T-cell (primary cell): Measurements from ENCODE around the gene SNCG. TPM values are rescaled to one million over a fixed set of nuclear protein-coding genes. Genes with fewer than 3 reads are reported as not detected.

ENCODE experiments used
- ATAC-seq, 4 experiments: fragments of 200-7000 bp in 3 of 4; fragments of 150-1000 bp in 1 of 4; cut with Tn5 transposase; replicated peaks in 1 of 4; 1 replicate in 3 of 4; 2 replicates in 1 of 4; pipeline ENCODE4 v1.10.0; 2021; ENCODE audit warnings: moderate library complexity in 3 of 4, mild to moderate bottlenecking in 2 of 4, moderate number of reproducible peaks in 1 of 4
- CTCF ChIA-PET, 2 donors: fragments of 300-600 bp; sonication (Branson Sonifier 250); formaldehyde crosslinking; loops; one replicate each; lab custom pipeline; 2022; ENCODE audit warnings: antibody characterized with exemption in 2 of 2; lab: Charles Lee
- POLR2A ChIA-PET, 2 donors: fragments of 300-600 bp; sonication (Branson Sonifier 250); formaldehyde crosslinking; loops; one replicate each; lab custom pipeline; 2022; ENCODE audit warnings: antibody characterized with exemption in 2 of 2; lab: Charles Lee
- DNase-seq, 35 experiments: peaks; one replicate each; pipeline versions ENCODE4 v3.0.0 to v3.0.0-alpha.2; 2013 to 2023
- H3K27ac ChIP-seq: one replicate; pipeline ENCODE4 v1.5.1; 2013; ENCODE audit warnings: low read length
- H3K27me3 ChIP-seq, 2 experiments: replicated peaks in 1 of 2; 1 replicate in 1 of 2; 2 replicates in 1 of 2; pipeline versions ENCODE4 v1.6.1 to v1.7.0; 2013; ENCODE audit warnings: low read length in 1 of 2, mixed read lengths in 1 of 2; ENCODE audit not compliant: control insufficient read depth in 2 of 2, insufficient read depth in 2 of 2; ENCODE audit errors: extremely low read depth in 1 of 2
- H3K36me3 ChIP-seq, 2 donors: 1 replicate in 1 of 2; 2 replicates in 1 of 2; pipeline versions ENCODE4 v1.6.1 to v1.7.0; 2013; ENCODE audit warnings: low read length in 1 of 2; ENCODE audit not compliant: control insufficient read depth in 2 of 2, insufficient read depth in 1 of 2; ENCODE audit errors: extremely low read depth in 1 of 2
- H3K4me1 ChIP-seq, 2 experiments: 1 replicate in 1 of 2; 2 replicates in 1 of 2; pipeline versions ENCODE4 v1.6.1 to v1.7.0; 2013; ENCODE audit warnings: low read length in 2 of 2, mixed read lengths in 1 of 2; ENCODE audit not compliant: insufficient read depth in 2 of 2, control insufficient read depth in 1 of 2; ENCODE audit errors: extremely low read depth in 1 of 2
- H3K4me3 ChIP-seq, 2 donors: 1 replicate in 1 of 2; 2 replicates in 1 of 2; pipeline versions ENCODE4 v1.5.1 to v1.7.0; 2013; ENCODE audit warnings: mild to moderate bottlenecking in 2 of 2, low read length in 1 of 2, moderate library complexity in 1 of 2; ENCODE audit not compliant: control insufficient read depth in 1 of 2; ENCODE audit errors: extremely low read depth in 1 of 2
- H3K9me3 ChIP-seq: 2 replicates; pipeline ENCODE4 v1.7.0; 2013
- H3K27ac Mint-ChIP-seq, 2 donors: one replicate each; pipeline ENCODE4 v1.8.0; 2020 to 2021; ENCODE audit warnings: mild to moderate bottlenecking in 2 of 2, mixed read lengths in 2 of 2
- H3K27me3 Mint-ChIP-seq, 2 donors: one replicate each; pipeline ENCODE4 v1.8.0; 2021 to 2022; ENCODE audit warnings: mixed read lengths in 2 of 2
- H3K36me3 Mint-ChIP-seq: one replicate; pipeline ENCODE4 v1.8.0; 2021; ENCODE audit warnings: mixed read lengths
- H3K4me1 Mint-ChIP-seq, 3 donors: one replicate each; pipeline ENCODE4 v1.8.0; 2020 to 2022; ENCODE audit warnings: mixed read lengths in 3 of 3, mild to moderate bottlenecking in 1 of 3
- H3K4me3 Mint-ChIP-seq, 3 donors: one replicate each; pipeline ENCODE4 v1.8.0; 2020 to 2022; ENCODE audit warnings: mild to moderate bottlenecking in 3 of 3, mixed read lengths in 3 of 3, moderate library complexity in 3 of 3
- H3K9me3 Mint-ChIP-seq, 3 donors: one replicate each; pipeline ENCODE4 v1.8.0; 2020 to 2022; ENCODE audit warnings: mixed read lengths in 3 of 3
- WGBS: methylation state at CpG from one replicate; pipeline ENCODE4 v1.1.5; 2013; ENCODE audit warnings: missing lambda C conversion rate; ENCODE audit not compliant: insufficient coverage; 5-methylcytosine and 5-hydroxymethylcytosine counted together
- total RNA-seq, 35 experiments: library from RNA in 6 of 35; stranded (reverse) in 6 of 35; fragments of 120-200 nt in 1 of 35; gene quantifications; one replicate each; pipeline versions ENCODE4 v1.2.1 to v1.2.4 and lab custom pipeline; 2013 to 2026

Gene SNCG
- total RNA-seq, 5 donors from 2014 or later (not counting 1 experiment from before 2014, with no cell fraction given): 0.41 to 0.66 (median 0.44) TPM; not detected in 2

DNA sequence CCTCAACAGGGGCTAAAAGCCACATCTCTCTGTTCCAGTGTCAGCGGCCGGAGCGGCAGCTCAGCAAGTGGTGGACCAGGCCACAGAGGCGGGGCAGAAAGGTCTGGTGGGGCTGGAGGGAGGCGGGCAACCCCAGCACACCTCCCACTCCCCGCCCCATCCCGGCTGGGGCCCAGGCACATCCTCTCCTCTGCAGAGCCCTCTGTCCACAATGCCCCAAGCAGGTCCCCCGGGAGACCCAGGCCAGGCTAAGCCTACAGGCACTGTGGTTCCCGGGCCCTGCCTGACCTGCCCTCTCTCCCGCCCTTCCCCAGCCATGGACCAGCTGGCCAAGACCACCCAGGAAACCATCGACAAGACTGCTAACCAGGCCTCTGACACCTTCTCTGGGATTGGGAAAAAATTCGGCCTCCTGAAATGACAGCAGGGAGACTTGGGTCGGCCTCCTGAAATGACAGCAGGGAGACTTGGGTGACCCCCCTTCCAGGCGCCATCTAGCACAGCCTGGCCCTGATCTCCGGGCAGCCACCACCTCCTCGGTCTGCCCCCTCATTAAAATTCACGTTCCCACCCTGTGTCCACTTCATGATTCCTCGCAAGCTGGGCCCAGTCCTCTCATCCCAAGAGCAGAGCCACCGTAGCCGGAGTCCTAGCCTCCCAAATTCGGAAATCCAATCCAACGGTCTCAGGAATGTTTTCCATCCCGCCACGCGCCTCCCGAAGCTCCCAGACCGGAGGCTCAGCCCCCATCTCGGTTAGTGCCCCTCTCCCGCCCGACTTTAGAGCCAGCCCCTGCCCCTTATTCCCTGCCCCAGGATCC lies 12.0 kb downstream of the SNCG start:
- Mint-ChIP-seq H3K4me3 (peak overlapping the region; percentile 77 to 86 (median 80)), H3K27ac (peak overlapping the region; percentile 78 to 85), H3K4me1 (peaks cover 41 to 56% (median 49%) of the 10 kb centered on the region in 3 donors), H3K27me3 (no peaks in the 10 kb centered on the region), H3K9me3 (no peaks in the 10 kb centered on the region), H3K36me3 (no peaks in the 10 kb centered on the region)
- 57% methylated on average over 26 of the region's 30 CpGs for WGBS
- ChIA-PET POLR2A (interaction anchor here (0.5 to 0.6 kb wide), 2 partner anchors 11 to 113 kb away, joined by 4 to 7 read pairs; no protein-coding TSS in a partner anchor), CTCF (interaction anchor here (1.0 to 2.8 kb wide), 2 partner anchors 30 to 31 kb away, joined by 3 to 8 read pairs; no protein-coding TSS in a partner anchor)
- no peaks in the 10 kb centered on the region for H3K9me3 ChIP-seq
- ATAC-seq (no peak), DNase-seq (peak in 1 of 35 experiments; percentile 15)
- H3K27me3 ChIP-seq: peaks cover 4 to 24% of the 10 kb centered on the region in 2 experiments
- peak overlapping the region; percentile 93 for H3K27ac ChIP-seq
- peak overlapping the region; percentile 61 to 72 for H3K4me3 ChIP-seq
- peaks cover 7 to 67% of the 10 kb centered on the region in 2 experiments for H3K4me1 ChIP-seq
- H3K36me3 ChIP-seq: no peaks in the 10 kb centered on the region

DNA sequence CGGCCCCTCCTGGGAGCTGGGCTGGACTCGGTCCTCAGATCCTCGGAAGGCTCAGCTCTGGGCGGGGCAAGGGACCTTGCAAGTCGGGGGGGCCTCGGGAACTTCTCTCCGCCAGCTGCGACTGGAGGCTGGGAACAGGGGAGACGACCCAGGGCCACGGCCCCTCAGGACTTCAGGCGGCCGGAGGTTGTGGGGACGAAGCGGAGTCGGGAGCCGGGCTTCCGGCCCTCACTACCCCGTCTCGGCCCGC lies 12.5 kb downstream of the SNCG start:
- no peaks in the 10 kb centered on the region for H3K9me3 Mint-ChIP-seq
- H3K4me3 Mint-ChIP-seq: peak overlapping the region; percentile 77 to 86 (median 80)
- Histone ChIP-seq H3K9me3 (no peaks in the 10 kb centered on the region), H3K4me1 (peaks cover 7 to 62% of the 10 kb centered on the region in 2 experiments), H3K36me3 (no peaks in the 10 kb centered on the region), H3K27ac (peak overlapping the region; percentile 93), H3K4me3 (peak overlapping the region; percentile 61 to 72), H3K27me3 (peaks cover 4 to 24% of the 10 kb centered on the region in 2 experiments)
- ATAC-seq (no peak), DNase-seq (no peak)
- H3K27ac Mint-ChIP-seq: peak overlapping the region; percentile 78 to 85
- 0% methylated on average over 17 of the region's 20 CpGs for WGBS
- H3K36me3 Mint-ChIP-seq: no peaks in the 10 kb centered on the region
- ChIA-PET POLR2A (interaction anchor here in 1 of 2 donors (0.6 kb wide), 1 partner anchor 112 kb away, joined by 7 read pairs; no protein-coding TSS in a partner anchor), CTCF (interaction anchor here in 1 of 2 donors (1.0 kb wide), 1 partner anchor 31 kb away, joined by 3 read pairs; no protein-coding TSS in a partner anchor)
- H3K27me3 Mint-ChIP-seq: no peaks in the 10 kb centered on the region
- H3K4me1 Mint-ChIP-seq: peaks cover 35 to 51% (median 45%) of the 10 kb centered on the region in 3 donors

DNA sequence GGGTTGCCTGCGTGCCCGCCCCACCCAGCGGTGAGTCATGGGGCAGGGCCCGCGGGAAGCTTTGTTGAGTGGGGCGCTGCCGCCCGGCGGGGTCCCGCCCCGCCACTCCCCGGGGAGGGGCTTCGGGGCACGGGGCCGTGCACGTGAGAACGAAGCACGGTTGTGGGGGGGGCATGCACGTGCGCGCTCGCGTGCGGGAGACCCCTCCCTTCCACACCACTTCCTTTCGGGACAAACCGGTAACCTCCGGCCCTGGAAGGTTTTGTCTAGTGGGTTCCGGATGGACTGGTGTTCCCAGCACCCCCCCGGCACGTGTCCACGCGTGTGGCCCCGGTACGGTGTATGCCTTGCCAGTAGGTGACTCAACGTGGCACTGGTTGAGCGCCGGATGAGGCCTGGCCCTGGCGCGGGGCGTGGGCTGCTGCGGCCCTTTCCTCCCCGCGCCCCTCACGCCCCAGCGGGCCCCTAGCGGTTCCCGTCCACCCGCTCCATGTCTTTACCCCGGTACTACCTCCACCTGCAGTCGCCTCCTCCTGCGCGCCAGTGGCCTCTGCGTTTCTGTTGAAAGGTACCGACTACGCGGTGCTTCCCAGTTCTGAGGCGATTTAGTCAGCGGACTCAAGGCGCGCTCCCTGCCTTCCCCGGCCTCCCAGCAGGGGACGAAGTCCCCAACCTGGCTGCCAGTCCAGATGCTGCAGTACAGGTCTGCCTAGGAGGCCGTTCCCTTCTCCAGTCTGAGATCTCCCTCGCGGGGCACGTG lies 13.0 kb downstream of the SNCG start:
- Mint-ChIP-seq H3K27me3 (no peaks in the 10 kb centered on the region), H3K27ac (peak overlapping the region; percentile 88 to 92), H3K4me3 (peak overlapping the region; percentile 77 to 86 (median 83)), H3K36me3 (no peaks in the 10 kb centered on the region), H3K4me1 (peaks cover 30 to 46% (median 40%) of the 10 kb centered on the region in 3 donors), H3K9me3 (no peaks in the 10 kb centered on the region)
- peak overlapping the region; percentile 61 to 72 for H3K4me3 ChIP-seq
- H3K36me3 ChIP-seq: no peaks in the 10 kb centered on the region
- 11% methylated on average over 45 of the region's 66 CpGs for WGBS
- ATAC-seq (peak; percentile 88 to 90 (median 90)), DNase-seq (peak; percentile 78 to 93 (median 87))
- H3K4me1 ChIP-seq: peaks cover 6 to 57% of the 10 kb centered on the region in 2 experiments
- H3K27me3 ChIP-seq: peaks cover 4 to 24% of the 10 kb centered on the region in 2 experiments
- H3K27ac ChIP-seq: peak overlapping the region; percentile 93
- POLR2A ChIA-PET: no interaction called here
- no peaks in the 10 kb centered on the region for H3K9me3 ChIP-seq
- CTCF ChIA-PET: interaction anchor here in 1 of 2 donors (1.0 kb wide), 1 partner anchor 32 kb away, joined by 3 read pairs; no protein-coding TSS in a partner anchor

GRCh38 chr10:86972613-86973380 lies 14.4 kb downstream of the SNCG start:
- no peak overlapping the region for H3K27ac ChIP-seq
- H3K36me3 Mint-ChIP-seq: no peaks in the 10 kb centered on the region
- H3K27ac Mint-ChIP-seq: peak overlapping the region; percentile 74 to 76
- H3K9me3 Mint-ChIP-seq: no peaks in the 10 kb centered on the region
- H3K4me3 ChIP-seq: no peak overlapping the region
- H3K9me3 ChIP-seq: no peaks in the 10 kb centered on the region
- POLR2A ChIA-PET: no interaction called here
- CTCF ChIA-PET: no interaction called here
- peaks cover 4 to 24% of the 10 kb centered on the region in 2 experiments for H3K27me3 ChIP-seq
- H3K36me3 ChIP-seq: no peaks in the 10 kb centered on the region
- ATAC-seq (no peak), DNase-seq (peak in 1 of 35 experiments; percentile 21)
- H3K4me3 Mint-ChIP-seq: peak overlapping the region in 2 of 3 donors; percentile 41 to 59
- 95% methylated on average over 10 of the region's 11 CpGs for WGBS
- peaks cover 21 to 35% (median 33%) of the 10 kb centered on the region in 3 donors for H3K4me1 Mint-ChIP-seq
- peaks cover 5 to 43% of the 10 kb centered on the region in 2 experiments for H3K4me1 ChIP-seq
- no peaks in the 10 kb centered on the region for H3K27me3 Mint-ChIP-seq

DNA sequence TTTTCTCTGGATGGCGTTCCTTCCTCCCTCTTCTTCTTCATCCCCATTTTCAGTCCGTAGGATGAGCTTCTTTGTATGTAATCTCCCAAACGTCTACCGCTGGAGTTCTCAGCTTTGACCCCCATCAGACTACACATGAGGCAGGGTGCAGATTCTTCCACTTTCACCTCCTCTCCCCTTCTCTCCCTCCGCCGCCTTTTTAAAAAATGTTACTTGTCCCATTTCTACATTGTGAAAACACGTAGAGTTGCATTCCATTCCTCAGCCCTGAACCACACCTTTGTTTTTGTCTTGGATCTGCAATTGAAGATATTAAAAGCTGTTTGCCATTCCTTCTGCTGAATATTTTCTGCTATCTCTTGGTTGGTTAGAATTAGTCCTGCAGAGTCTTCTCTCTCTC lies 16.1 kb downstream of the SNCG start:
- Histone ChIP-seq H3K9me3 (no peaks in the 10 kb centered on the region), H3K27ac (no peak overlapping the region), H3K4me1 (peaks cover 5 to 26% of the 10 kb centered on the region in 2 experiments), H3K36me3 (no peaks in the 10 kb centered on the region), H3K4me3 (no peak overlapping the region), H3K27me3 (peaks cover 0 to 16% of the 10 kb centered on the region in 2 experiments)
- H3K27ac Mint-ChIP-seq: peak overlapping the region in 1 of 2 donors; percentile 36
- no peak overlapping the region for H3K4me3 Mint-ChIP-seq
- DNase-seq (no peak), ATAC-seq (no peak)
- POLR2A ChIA-PET: no interaction called here
- H3K9me3 Mint-ChIP-seq: no peaks in the 10 kb centered on the region
- H3K27me3 Mint-ChIP-seq: no peaks in the 10 kb centered on the region
- 100% methylated on average over 1 of the region's 7 CpGs for WGBS
- CTCF ChIA-PET: no interaction called here
- no peaks in the 10 kb centered on the region for H3K36me3 Mint-ChIP-seq
- peaks cover 21 to 23% (median 22%) of the 10 kb centered on the region in 3 donors for H3K4me1 Mint-ChIP-seq
